Natural killer cell (primary cell): Measurements from ENCODE around the gene C11orf52. TPM values are rescaled to one million over a fixed set of nuclear protein-coding genes. Genes with fewer than 3 reads are reported as not detected.

ENCODE experiments used
- ATAC-seq, 3 donors: fragments of 150-1000 bp in 2 of 3; fragments of 200-7000 bp in 1 of 3; cut with Tn5 transposase; 1 replicate in 1 of 3; 2 replicates in 2 of 3; pipeline ENCODE4 v1.10.0; 2021; ENCODE audit warnings: mild to moderate bottlenecking in 2 of 3, moderate library complexity in 2 of 3
- DNase-seq, 2 donors: peaks; one replicate each; pipeline versions ENCODE4 v3.0.0 to v3.0.0-alpha.2; 2013 to 2021; ENCODE audit warnings: mixed read lengths in 1 of 2
- H3K27ac ChIP-seq: one replicate; pipeline ENCODE4 v1.5.1; 2013; ENCODE audit warnings: mild to moderate bottlenecking, low read length
- H3K27me3 ChIP-seq: one replicate; pipeline ENCODE4 v1.6.1; 2013; ENCODE audit warnings: low read length; ENCODE audit not compliant: control insufficient read depth, insufficient read depth
- H3K36me3 ChIP-seq: one replicate; pipeline ENCODE4 v1.6.1; 2013; ENCODE audit warnings: low read length; ENCODE audit not compliant: control insufficient read depth, insufficient read depth
- H3K4me1 ChIP-seq: one replicate; pipeline ENCODE4 v1.6.1; 2013; ENCODE audit warnings: low read length; ENCODE audit not compliant: control insufficient read depth, insufficient read depth
- H3K4me3 ChIP-seq: one replicate; pipeline ENCODE4 v1.5.1; 2013; ENCODE audit warnings: low read length
- H3K9me3 ChIP-seq: one replicate; pipeline ENCODE4 v1.6.1; 2013; ENCODE audit warnings: low read length; ENCODE audit not compliant: control insufficient read depth, insufficient read depth
- H3K27ac Mint-ChIP-seq, 2 donors: one replicate each; pipeline ENCODE4 v1.8.0; 2022; ENCODE audit warnings: mild to moderate bottlenecking in 2 of 2, mixed read lengths in 2 of 2, moderate library complexity in 1 of 2
- H3K27me3 Mint-ChIP-seq, 2 donors: one replicate each; pipeline ENCODE4 v1.8.0; 2022; ENCODE audit warnings: low read depth in 2 of 2, mixed read lengths in 2 of 2
- H3K36me3 Mint-ChIP-seq: one replicate; pipeline ENCODE4 v1.8.0; 2022; ENCODE audit warnings: mixed read lengths
- H3K4me1 Mint-ChIP-seq, 2 donors: one replicate each; pipeline ENCODE4 v1.8.0; 2022; ENCODE audit warnings: mixed read lengths in 2 of 2
- H3K4me3 Mint-ChIP-seq: one replicate; pipeline ENCODE4 v1.8.0; 2022; ENCODE audit warnings: mild to moderate bottlenecking, moderate library complexity, mixed read lengths
- H3K9me3 Mint-ChIP-seq, 2 donors: one replicate each; pipeline ENCODE4 v1.8.0; 2022; ENCODE audit warnings: mixed read lengths in 2 of 2
- whole genome bisulfite sequencing: methylation state at CpG from one replicate; pipeline ENCODE4 v1.1.7; 2013; ENCODE audit warnings: missing lambda C conversion rate; ENCODE audit not compliant: insufficient coverage; 5-methylcytosine and 5-hydroxymethylcytosine counted together
- intact Hi-C: fragments of 100-400 bp; cut with micrococcal nuclease; formaldehyde crosslinking; loops from one replicate; pipeline ENCODE4 v1.14.2; 2022
- total RNA-seq, 4 donors: library from RNA; stranded (reverse); fragments of 120-200 nt in 1 of 4; gene quantifications; one replicate each; pipeline versions ENCODE4 v1.2.3 to v1.2.4, GENCODE V29; 2013 to 2022
- TF ChIP-seq, protein P1 (sequence below): fragments of 200-600 bp; IDR thresholded peaks from one replicate; pipeline ENCODE4 v1.8.0; 2022; ENCODE audit warnings: antibody characterized with exemption

Gene C11orf52
- total RNA-seq, 3 donors from 2014 or later (not counting 1 experiment from before 2014, with no cell fraction given), result not detected

DNA sequence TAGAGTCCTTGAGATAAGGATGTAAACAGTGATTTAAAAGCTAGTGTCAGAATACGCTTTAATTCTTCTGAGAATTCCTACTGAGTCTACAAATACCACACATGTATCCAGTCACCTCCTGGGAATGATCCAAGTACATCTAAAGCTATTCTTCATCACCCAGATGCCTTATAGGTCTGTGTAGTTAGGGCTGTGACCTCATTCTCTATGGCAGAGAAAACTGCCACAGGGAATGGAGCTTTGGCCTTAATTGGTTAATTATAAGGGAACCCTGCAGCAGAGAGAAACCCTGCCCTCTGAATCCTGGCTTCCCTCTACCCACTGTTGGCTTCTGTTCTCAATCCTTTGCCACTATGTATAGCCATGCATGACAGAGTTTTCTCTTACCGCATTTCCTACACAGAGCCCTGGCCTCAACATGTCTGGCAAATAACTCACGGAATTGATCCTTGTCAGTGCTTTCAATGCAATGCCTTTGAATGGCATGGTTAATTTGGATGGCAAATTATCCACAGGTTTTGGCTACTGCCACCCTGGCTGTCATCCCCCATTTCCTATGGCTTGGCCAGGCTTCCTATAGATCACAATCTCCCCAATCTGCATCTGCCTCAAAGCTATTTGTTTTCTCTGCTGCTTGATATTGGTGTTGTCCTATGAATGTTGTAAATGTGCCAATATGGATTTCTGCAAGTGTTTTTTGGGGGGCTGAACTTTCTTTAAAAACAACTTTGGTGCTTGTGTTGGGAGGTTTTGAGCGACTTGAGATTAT, 21.3 kb downstream of the C11orf52 start:
- Histone ChIP-seq H3K27ac (no peak overlapping the region), H3K9me3 (no peaks in the 10 kb centered on the region), H3K36me3 (no peaks in the 10 kb centered on the region), H3K27me3 (no peaks in the 10 kb centered on the region), H3K4me1 (peaks cover 22% of the 10 kb centered on the region), H3K4me3 (no peak overlapping the region)
- Mint-ChIP-seq H3K27me3 (peaks cover 5 to 7% of the 10 kb centered on the region in 2 donors), H3K27ac (no peak overlapping the region), H3K9me3 (no peaks in the 10 kb centered on the region), H3K36me3 (no peaks in the 10 kb centered on the region), H3K4me1 (peaks cover 31 to 33% of the 10 kb centered on the region in 2 donors), H3K4me3 (no peak overlapping the region)
- DNase-seq, result no peak
- WGBS, result 90% methylated on average over 3 of the region's 4 CpGs
- TF ChIP-seq, protein P1, sequence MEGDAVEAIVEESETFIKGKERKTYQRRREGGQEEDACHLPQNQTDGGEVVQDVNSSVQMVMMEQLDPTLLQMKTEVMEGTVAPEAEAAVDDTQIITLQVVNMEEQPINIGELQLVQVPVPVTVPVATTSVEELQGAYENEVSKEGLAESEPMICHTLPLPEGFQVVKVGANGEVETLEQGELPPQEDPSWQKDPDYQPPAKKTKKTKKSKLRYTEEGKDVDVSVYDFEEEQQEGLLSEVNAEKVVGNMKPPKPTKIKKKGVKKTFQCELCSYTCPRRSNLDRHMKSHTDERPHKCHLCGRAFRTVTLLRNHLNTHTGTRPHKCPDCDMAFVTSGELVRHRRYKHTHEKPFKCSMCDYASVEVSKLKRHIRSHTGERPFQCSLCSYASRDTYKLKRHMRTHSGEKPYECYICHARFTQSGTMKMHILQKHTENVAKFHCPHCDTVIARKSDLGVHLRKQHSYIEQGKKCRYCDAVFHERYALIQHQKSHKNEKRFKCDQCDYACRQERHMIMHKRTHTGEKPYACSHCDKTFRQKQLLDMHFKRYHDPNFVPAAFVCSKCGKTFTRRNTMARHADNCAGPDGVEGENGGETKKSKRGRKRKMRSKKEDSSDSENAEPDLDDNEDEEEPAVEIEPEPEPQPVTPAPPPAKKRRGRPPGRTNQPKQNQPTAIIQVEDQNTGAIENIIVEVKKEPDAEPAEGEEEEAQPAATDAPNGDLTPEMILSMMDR, result no peak
- no peak for ATAC-seq
- intact Hi-C loops, result no loop called here

DNA sequence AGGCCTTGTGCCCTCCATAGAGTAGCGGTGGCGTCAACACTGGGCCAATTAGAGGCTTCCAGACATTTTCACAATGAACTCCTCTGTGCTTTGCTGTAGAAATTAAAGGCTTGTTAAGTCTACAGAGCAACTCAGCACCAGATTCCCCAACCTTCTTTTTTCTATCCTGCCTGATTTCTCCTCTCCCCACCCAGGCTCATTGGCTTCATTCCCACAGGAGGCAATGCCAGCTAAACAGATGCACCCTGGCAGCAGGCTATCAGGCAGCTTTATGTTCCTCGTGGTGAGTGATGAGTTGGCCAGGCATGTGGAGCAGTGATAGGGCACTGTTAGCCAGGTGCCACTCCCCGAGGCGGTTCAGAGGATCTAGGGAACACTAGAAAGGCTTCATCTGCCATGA, 23.2 kb downstream of the C11orf52 start:
- H3K36me3 ChIP-seq, result no peaks in the 10 kb centered on the region
- no peaks in the 10 kb centered on the region for H3K27me3 ChIP-seq
- intact Hi-C loops, result no loop called here
- TF ChIP-seq, protein P1, result no peak
- H3K27ac ChIP-seq, result no peak overlapping the region
- peaks cover 17 to 18% of the 10 kb centered on the region in 2 donors for H3K4me1 Mint-ChIP-seq
- no peaks in the 10 kb centered on the region for H3K9me3 Mint-ChIP-seq
- peaks cover 18% of the 10 kb centered on the region for H3K4me1 ChIP-seq
- H3K36me3 Mint-ChIP-seq, result no peaks in the 10 kb centered on the region
- H3K27me3 Mint-ChIP-seq, result peaks cover 2 to 7% of the 10 kb centered on the region in 2 donors
- no peak overlapping the region for H3K27ac Mint-ChIP-seq
- DNase-seq (no peak), ATAC-seq (no peak)
- H3K9me3 ChIP-seq, result no peaks in the 10 kb centered on the region
- no peak overlapping the region for H3K4me3 ChIP-seq
- no peak overlapping the region for H3K4me3 Mint-ChIP-seq
- 90% methylated on average over 5 of the region's 5 CpGs for WGBS

DNA sequence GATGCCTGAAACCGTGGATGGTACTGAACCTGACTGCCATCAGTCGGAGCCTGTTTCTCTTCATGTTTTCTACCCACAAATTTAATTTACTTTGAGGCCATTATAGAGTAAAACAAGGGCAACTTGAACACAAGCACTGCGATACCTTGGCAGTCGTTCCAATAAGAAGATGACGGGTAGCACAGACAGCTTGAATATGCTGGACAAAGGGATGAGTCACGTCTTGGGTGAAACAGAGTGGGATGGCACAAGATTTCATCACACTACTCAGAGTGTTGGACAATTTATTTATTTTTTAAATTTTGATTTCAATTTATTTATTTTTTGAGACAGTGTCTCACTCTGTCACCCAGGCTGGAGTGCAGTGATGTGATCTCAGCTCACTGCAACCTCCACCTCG, 24.1 kb downstream of the C11orf52 start:
- no peak overlapping the region for H3K27ac Mint-ChIP-seq
- TF ChIP-seq, protein P1, result no peak
- Histone ChIP-seq H3K36me3 (no peaks in the 10 kb centered on the region), H3K27me3 (no peaks in the 10 kb centered on the region), H3K9me3 (no peaks in the 10 kb centered on the region), H3K27ac (no peak overlapping the region), H3K4me3 (no peak overlapping the region), H3K4me1 (peaks cover 10% of the 10 kb centered on the region)
- intact Hi-C loops, result no loop called here
- H3K9me3 Mint-ChIP-seq, result no peaks in the 10 kb centered on the region
- DNase-seq (no peak), ATAC-seq (no peak)
- H3K4me1 Mint-ChIP-seq, result peaks cover 14 to 17% of the 10 kb centered on the region in 2 donors
- peaks cover 2 to 7% of the 10 kb centered on the region in 2 donors for H3K27me3 Mint-ChIP-seq
- WGBS, result 89% methylated on average over 7 of the region's 7 CpGs
- no peaks in the 10 kb centered on the region for H3K36me3 Mint-ChIP-seq
- no peak overlapping the region for H3K4me3 Mint-ChIP-seq

DNA sequence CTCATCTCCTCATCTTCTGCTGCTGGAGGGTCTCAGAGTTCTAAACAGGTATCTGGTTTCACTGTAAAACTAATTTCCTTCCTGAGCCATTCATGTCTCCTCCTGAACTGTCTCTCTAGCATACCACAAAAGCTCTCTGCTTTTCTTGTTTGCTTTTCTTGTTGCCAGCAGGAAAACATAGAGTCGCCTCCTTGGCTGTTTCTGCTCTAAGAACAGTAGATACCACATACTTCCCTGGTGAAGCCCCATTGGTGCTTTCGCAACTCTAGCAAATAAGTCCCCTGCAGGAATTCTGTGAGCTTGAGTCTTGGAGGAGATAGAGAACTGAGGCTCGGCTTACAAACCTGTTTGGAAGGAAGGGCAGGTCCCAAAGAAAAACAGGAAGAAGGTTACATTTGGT, 25.4 kb downstream of the C11orf52 start:
- Histone ChIP-seq H3K4me1 (peaks cover under 1% of the 10 kb centered on the region), H3K4me3 (no peak overlapping the region), H3K27me3 (no peaks in the 10 kb centered on the region), H3K27ac (no peak overlapping the region), H3K36me3 (no peaks in the 10 kb centered on the region), H3K9me3 (no peaks in the 10 kb centered on the region)
- WGBS, result 68% methylated on average over 3 of the region's 3 CpGs
- intact Hi-C loops, result no loop called here
- Mint-ChIP-seq H3K27me3 (peaks cover 2 to 7% of the 10 kb centered on the region in 2 donors), H3K4me1 (peaks cover 5 to 17% of the 10 kb centered on the region in 2 donors), H3K27ac (no peak overlapping the region), H3K9me3 (no peaks in the 10 kb centered on the region), H3K4me3 (no peak overlapping the region), H3K36me3 (no peaks in the 10 kb centered on the region)
- TF ChIP-seq, protein P1, result no peak
- DNase-seq (no peak), ATAC-seq (no peak)
